ENCODE data around the gene TUBGCP4. TPM values are rescaled to one million over a fixed set of nuclear protein-coding genes. Genes with fewer than 3 reads are reported as not detected.

Gene TUBGCP4
- total and polyA plus RNA-seq, 3 donors from 2014 or later, result 13.3 to 20.5 (median 18.0) TPM

- no peaks in the 10 kb centered on the region for H3K36me3 ChIP-seq (ENCODE audit: low read depth, missing control alignments)
- 95 to 99% methylated on average over 7 of the region's 7 CpGs for WGBS, 2 donors
- intact Hi-C loops (cut with DNase I; ENCODE audit: low total_unique reads), result no loop called here
These were observed 65.5 kb downstream of the TUBGCP4 start for GRCh38 chr15:43436395-43436794.

GRCh38 chr15:43439268-43439667 lies 68.4 kb downstream of the TUBGCP4 start:
- TF ChIP-seq CTCF (IDR thresholded peaks at IDR 0.05) (no peak), POLR2A (IDR thresholded peaks at IDR 0.05) (no peak)
- Histone ChIP-seq H3K9me3 (no peaks in the 10 kb centered on the region), H3K27me3 (no peaks in the 10 kb centered on the region), H3K4me1 (peaks cover 6% of the 10 kb centered on the region), H3K4me3 (no peak overlapping the region), H3K27ac (no peak overlapping the region), H3K36me3 (ENCODE audit: low read depth, missing control alignments) (no peaks in the 10 kb centered on the region)
- WGBS, 2 donors, result 75 to 89% methylated on average over 3 of the region's 3 CpGs
- intact Hi-C loops (cut with DNase I; ENCODE audit: low total_unique reads), result no loop called here
- no peak for DNase-seq

More at GRCh38 chr15:43436395-43436794, 65.5 kb downstream of the TUBGCP4 start:
- H3K27me3 ChIP-seq, result no peaks in the 10 kb centered on the region
- TF ChIP-seq CTCF (IDR thresholded peaks at IDR 0.05) (no peak), POLR2A (IDR thresholded peaks at IDR 0.05) (no peak)
- H3K27ac ChIP-seq, result no peak overlapping the region
- DNase-seq, result no peak
- no peak overlapping the region for H3K4me3 ChIP-seq
- H3K4me1 ChIP-seq, result peaks cover 6% of the 10 kb centered on the region
- H3K9me3 ChIP-seq, result no peaks in the 10 kb centered on the region

- intact Hi-C loops (cut with DNase I; ENCODE audit: low total_unique reads), result no loop called here
- H3K36me3 ChIP-seq (ENCODE audit: low read depth, missing control alignments), result no peaks in the 10 kb centered on the region
- TF ChIP-seq CTCF (IDR thresholded peaks at IDR 0.05), result peak; percentile 21 to 64 (median 64)
- no peak for TF ChIP-seq POLR2A (IDR thresholded peaks at IDR 0.05)
- peak; percentile 42 for DNase-seq
- peaks cover 6% of the 10 kb centered on the region for H3K4me1 ChIP-seq
- H3K27me3 ChIP-seq, result no peaks in the 10 kb centered on the region
- no peaks in the 10 kb centered on the region for H3K9me3 ChIP-seq
- WGBS, 2 donors, result 32 to 46% methylated on average over 4 of the region's 4 CpGs
- peak overlapping the region in 1 of 2 donors; percentile 26 for H3K27ac ChIP-seq
- no peak overlapping the region for H3K4me3 ChIP-seq
These were observed 69.9 kb downstream of the TUBGCP4 start for GRCh38 chr15:43440721-43441281.

- no peaks in the 10 kb centered on the region for H3K9me3 ChIP-seq
- H3K4me3 ChIP-seq, result no peak overlapping the region
- H3K36me3 ChIP-seq (ENCODE audit: low read depth, missing control alignments), result no peaks in the 10 kb centered on the region
- no peaks in the 10 kb centered on the region for H3K27me3 ChIP-seq
- intact Hi-C loops (cut with DNase I; ENCODE audit: low total_unique reads), result no loop called here
- peaks cover 6% of the 10 kb centered on the region for H3K4me1 ChIP-seq
- DNase-seq, result no peak
- H3K27ac ChIP-seq, result peak overlapping the region in 1 of 2 donors; percentile 26
- TF ChIP-seq CTCF (IDR thresholded peaks at IDR 0.05), result no peak
- TF ChIP-seq POLR2A (IDR thresholded peaks at IDR 0.05), result no peak
These were observed 70.4 kb downstream of the TUBGCP4 start for GRCh38 chr15:43441316-43441715.

GRCh38 chr15:43446344-43446743 lies 75.4 kb downstream of the TUBGCP4 start:
- WGBS, 2 donors, result 79 to 84% methylated on average over 2 of the region's 2 CpGs
- DNase-seq, result no peak
- Histone ChIP-seq H3K36me3 (ENCODE audit: low read depth, missing control alignments) (no peaks in the 10 kb centered on the region), H3K9me3 (no peaks in the 10 kb centered on the region), H3K4me1 (no peaks in the 10 kb centered on the region), H3K4me3 (no peak overlapping the region), H3K27me3 (no peaks in the 10 kb centered on the region), H3K27ac (no peak overlapping the region)
- TF ChIP-seq POLR2A (IDR thresholded peaks at IDR 0.05) (no peak), CTCF (IDR thresholded peaks at IDR 0.05) (no peak)
- intact Hi-C loops (cut with DNase I; ENCODE audit: low total_unique reads), result no loop called here

Measured in testis (tissue), 3 donors.